LHCN-M2 (cell line): ENCODE results near the gene RAB9A. TPM values are rescaled to one million over a fixed set of nuclear protein-coding genes. Genes with fewer than 3 reads are reported as not detected.
A peak's percentile ranks its signal among the peaks of the same experiment; 100 is the strongest.
"Not testable (repeated sequence)": the region's sequence is repeated elsewhere in the genome, so short reads cannot be mapped to it uniquely, and the experiment has no call there.

Source experiments
- DNase-seq: peaks from one replicate; pipeline ENCODE4 v3.0.0-alpha.2; 2012; ENCODE audit warnings: low read depth
- total RNA-seq: library from RNA; depleted of rRNA; stranded (reverse); fragments of >200 nt; gene quantifications from 2 replicates; pipeline ENCODE4 v1.2.3, GENCODE V29; 2014

Gene RAB9A
- total RNA-seq, 1 experiment from 2014 or later = 32.2 TPM

GRCh38 chrX:13669755-13670154 lies 19.2 kb upstream of the RAB9A start:
- DNase-seq = not testable (repeated sequence)

GRCh38 chrX:13670197-13670596 lies 18.7 kb upstream of the RAB9A start:
- DNase-seq = no peak

- DNase-seq = no peak
These were observed 15.9 kb upstream of the RAB9A start for GRCh38 chrX:13673016-13673415.

- DNase-seq = no peak
These were observed 12.0 kb upstream of the RAB9A start for GRCh38 chrX:13676885-13677284.

- DNase-seq = not testable (repeated sequence)
These were observed 9.2 kb upstream of the RAB9A start for GRCh38 chrX:13679700-13680099.

GRCh38 chrX:13681595-13681994 lies 7.3 kb upstream of the RAB9A start:
- no peak for DNase-seq

- no peak for DNase-seq
These were observed 4.6 kb upstream of the RAB9A start for GRCh38 chrX:13684361-13684760.

- DNase-seq = peak; percentile 34
These were observed 3.7 kb upstream of the RAB9A start for GRCh38 chrX:13685126-13685763.

GRCh38 chrX:13687203-13687602 lies 1.7 kb upstream of the RAB9A start:
- no peak for DNase-seq

GRCh38 chrX:13688384-13688957 lies 457 bp upstream of the RAB9A start:
- DNase-seq = no peak

GRCh38 chrX:13689741-13690211 lies 848 bp downstream of the RAB9A start:
- no peak for DNase-seq

GRCh38 chrX:13690836-13691235 lies 1.9 kb downstream of the RAB9A start:
- DNase-seq = no peak

- DNase-seq = no peak
These were observed 3.0 kb downstream of the RAB9A start for GRCh38 chrX:13691841-13692371.

GRCh38 chrX:13692771-13693231 lies 3.9 kb downstream of the RAB9A start:
- DNase-seq = no peak

- DNase-seq = no peak
These were observed 4.5 kb downstream of the RAB9A start for GRCh38 chrX:13693341-13693961.

GRCh38 chrX:13694359-13694758 lies 5.4 kb downstream of the RAB9A start:
- DNase-seq = no peak

- no peak for DNase-seq
These were observed 6.1 kb downstream of the RAB9A start for GRCh38 chrX:13694983-13695382.

- no peak for DNase-seq
These were observed 6.7 kb downstream of the RAB9A start for GRCh38 chrX:13695601-13696115.

GRCh38 chrX:13697455-13697854 lies 8.5 kb downstream of the RAB9A start:
- no peak for DNase-seq

GRCh38 chrX:13697976-13698375 lies 9.0 kb downstream of the RAB9A start:
- no peak for DNase-seq

- no peak for DNase-seq
These were observed 9.5 kb downstream of the RAB9A start for GRCh38 chrX:13698432-13698831.

- peak; percentile 18 for DNase-seq
These were observed 10.4 kb downstream of the RAB9A start for GRCh38 chrX:13699183-13699826.
